Measurements from ENCODE around the gene MRRF.

Gene MRRF

DNA sequence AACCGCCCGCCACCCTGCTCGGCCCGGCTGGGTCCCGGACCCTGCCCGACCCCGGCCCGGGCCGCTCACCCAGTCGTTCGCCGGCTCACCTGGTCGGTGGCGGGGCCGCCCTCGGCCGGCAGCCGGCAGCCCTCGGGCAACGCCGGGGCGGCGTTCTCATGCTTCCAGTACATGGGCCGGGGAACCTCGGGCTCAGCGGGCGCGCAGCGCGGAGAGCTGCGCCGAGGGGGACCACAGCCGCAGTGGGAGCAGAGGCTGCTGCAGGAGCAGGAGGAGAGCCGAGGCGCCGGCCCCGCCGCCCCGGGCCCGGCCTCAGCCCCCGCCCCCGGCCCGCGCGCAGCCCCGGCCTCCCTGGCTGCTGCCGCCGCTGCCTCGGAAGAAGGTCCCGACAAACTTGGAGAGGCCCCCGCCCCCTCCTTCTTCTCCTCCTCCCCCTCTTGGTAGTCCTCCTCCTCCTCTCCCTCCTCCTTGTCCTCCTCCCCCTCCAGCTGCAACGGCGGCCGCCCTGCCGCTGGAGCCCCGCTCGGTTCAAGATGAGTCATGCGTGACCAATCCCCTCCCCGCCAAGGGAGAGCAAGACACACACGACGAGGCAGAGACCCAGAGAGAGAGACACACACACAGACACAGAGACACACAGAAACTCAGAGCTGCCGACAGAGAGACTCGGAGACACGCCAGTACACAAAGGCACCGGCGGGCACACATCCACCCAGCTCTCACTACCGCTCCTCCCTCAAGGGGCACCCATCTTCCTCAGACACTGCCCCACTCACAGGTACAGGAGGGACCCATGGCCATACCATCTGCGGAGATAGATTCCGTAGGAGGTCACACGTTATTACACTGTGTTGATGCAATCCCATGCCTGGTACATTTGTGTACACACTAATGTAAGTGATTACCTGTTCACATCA lies 35.9 kb upstream of the MRRF start, which contains the start of gene LHX6:
LHX6 (minus strand) TSS at position 390 of the 917 bp plus-strand sequence; CDS start at position 173, 217 bp downstream.
- DNase-seq (ENCODE audit: low spot score), result no peak

DNA sequence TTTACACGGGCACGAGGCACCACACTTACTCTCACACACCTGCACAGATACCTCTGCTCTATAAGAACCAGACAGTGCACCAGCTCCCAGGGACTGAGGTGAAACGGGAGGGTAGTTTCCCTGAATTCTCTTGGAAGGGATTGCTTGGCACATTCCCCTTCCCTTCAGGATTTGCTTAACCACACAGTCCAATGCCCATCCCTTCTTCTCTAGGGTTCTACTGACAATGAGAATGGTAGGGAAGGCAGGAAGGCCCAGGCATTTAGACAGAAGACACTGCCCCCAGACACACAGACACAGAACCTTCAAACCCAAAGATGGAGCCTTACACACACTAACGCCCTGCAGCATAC lies 35.2 kb upstream of the MRRF start:
- no peak for DNase-seq (ENCODE audit: low spot score)

DNA sequence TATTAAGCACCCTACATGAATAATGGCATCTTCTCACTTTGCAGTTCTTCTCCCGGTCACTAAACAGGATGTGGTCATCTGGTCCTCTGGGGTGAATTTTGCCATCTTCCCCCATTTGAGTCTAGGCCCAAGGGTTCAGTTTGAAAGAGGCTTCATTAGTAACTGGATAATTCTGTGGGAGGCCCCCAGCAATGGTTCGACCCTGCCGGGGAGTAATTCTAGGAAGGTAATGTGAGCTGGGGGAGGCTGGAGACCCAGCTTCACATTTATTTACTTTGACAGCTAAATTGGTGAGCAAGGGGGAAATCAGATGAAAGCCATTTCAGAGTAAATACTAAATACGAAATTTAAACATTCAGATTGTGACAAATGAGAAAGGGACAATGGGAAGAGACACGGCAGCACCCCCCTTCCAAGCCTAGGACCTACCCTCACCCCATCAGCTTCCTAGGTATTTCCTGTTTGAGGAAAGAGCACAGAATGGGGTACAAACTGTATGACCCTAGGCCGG lies 31.8 kb upstream of the MRRF start:
- no peak for DNase-seq (ENCODE audit: low spot score)

DNA sequence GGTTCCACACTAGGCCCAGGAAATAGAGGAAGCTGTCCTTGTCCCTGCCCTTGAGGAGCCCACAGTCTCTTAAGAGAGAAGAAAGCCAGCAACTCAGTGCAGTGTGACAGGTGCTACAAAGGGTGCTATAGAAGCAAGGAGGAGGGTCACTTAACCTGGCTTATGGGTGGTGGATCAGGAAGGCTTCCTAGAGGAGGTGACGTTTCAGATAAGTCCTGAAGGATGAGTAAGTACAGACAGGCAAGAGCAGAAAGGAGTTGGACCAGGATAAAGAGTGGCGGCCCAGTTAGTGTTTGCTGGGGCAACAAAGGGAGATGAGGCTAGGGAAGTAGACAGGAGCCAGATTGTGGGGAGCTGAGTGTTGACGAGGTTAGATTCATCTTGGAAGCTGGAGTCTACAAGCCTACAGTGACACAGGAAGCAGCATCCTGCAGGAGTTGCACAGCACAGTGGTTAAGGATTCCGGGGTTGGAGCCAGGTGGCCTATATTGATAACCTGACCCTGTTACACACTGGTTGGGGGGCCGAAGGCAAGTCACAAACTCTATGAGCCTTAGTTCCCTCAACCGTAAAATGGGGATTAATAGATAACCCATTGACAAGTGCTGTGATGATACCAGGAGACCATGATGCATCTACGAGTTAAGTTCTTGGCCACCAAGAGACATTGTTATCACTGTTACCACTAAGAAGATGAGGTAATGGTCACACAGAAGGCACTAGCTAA lies 30.5 kb upstream of the MRRF start:
- DNase-seq (ENCODE audit: low spot score), result no peak

DNA sequence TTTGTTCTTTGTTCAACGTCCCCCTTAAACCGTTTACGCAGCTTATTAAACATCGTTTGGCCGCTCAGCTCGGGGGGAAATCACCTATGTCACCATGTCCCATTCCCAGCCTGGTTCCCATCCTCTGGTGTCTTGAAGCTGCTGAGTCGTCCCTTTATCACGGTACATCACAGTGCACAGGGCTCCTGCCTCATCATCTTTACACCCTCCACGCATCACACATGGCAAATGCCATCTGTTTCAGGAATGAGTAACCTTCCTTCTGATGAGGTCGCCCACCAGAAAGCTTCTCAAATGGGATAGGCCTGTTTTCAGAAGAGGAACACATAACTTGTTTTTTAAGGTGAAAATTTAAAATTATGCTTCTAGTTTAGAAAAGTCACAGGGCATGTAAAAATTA lies 28.0 kb upstream of the MRRF start:
- no peak for DNase-seq (ENCODE audit: low spot score)

DNA sequence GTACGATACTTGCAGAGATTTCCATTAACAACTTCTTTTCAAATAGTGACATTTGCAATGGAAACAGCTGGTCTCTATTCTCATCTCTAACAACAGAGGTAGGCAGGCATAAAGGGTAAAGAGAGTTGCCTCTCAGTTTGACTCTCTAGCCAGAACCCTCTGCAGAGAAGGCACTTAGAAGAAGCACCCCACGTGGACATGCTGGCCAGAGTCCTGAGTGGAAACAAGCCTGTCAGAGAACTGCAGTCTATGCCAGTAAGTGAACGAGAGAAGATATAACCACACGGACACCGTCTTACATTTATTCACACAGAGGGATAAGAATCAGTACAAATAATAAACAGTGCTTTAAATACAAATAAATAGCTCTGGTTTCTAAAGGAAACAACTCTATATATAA lies 25.0 kb upstream of the MRRF start:
- DNase-seq (ENCODE audit: low spot score), result no peak

DNA sequence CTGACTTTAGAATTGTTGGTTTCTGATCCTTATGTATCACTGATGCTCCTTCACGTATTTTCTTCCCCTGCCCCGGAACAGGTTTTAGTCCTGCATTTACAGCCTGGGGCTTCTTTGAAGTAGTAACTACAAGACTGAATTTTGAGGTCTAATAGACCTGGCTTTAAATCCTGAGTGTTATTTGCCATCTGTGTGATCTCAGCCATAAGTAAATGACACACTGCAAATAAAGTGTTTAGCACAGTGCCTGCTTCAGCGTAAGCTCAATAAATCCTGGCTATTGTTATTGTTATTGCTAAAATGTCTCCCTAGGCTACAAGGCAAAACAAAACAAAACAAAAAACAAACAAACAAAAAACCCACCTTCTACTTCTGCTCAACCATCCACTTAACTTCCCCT lies 20.3 kb upstream of the MRRF start:
- DNase-seq (ENCODE audit: low spot score), result no peak

DNA sequence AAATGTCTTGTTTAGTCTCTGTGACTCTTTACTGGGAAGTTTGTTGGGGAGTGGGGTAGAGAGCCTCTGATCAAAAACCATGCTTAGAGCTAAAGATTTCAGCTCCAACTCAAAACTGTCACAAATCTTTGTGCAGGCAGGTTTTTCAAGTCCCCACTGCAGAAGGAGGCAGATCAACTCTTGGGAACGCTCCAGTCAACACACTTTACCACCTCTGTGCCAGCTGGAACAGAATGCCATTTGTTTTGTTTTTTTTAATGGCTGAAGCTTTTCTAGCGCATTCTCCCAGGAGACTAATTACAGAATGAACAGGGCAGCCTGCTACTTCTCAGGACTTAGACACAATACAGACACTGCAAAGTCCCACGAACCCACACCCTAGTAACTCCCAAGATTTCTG lies 18.0 kb upstream of the MRRF start:
- DNase-seq (ENCODE audit: low spot score), result no peak

DNA sequence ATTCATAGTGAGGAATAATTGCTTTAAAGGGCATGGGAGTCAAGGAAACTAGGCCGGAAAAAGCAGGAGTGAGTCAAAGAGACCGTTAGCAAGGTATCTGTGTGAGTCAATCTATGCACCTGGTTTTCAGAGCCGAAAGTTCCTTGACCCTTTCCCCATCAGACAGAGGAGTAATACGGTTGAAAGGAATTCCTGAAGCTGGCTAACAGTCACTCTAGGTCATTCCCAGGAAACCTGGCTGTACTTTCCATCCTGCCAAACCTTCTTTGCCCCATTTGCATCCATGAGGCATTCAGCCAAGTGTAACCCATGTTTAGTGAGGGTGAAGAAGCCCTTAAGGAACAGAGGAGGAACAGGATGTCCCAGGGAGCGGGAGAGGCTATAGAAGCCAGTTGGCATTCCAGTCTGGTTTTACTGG lies 16.2 kb upstream of the MRRF start:
- DNase-seq (ENCODE audit: low spot score), result no peak

DNA sequence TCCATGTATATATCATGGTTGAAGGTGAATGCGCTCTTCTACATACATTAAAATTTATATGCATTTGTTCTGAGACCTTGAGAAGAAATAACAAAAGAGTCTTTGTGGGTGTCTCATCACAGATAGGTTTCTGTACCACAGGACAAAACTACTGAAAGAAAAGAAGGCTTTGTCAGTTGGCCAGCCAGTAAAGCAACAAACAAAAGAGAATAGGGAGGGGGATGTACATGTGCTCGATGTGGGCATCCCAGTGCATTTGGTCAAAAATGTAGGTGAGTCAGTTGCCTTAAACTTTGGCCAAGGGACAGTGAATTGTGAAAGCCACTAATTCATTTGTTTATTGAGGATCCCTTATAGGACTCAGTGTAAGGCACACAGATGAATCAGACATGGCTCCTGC lies 13.3 kb upstream of the MRRF start:
- DNase-seq (ENCODE audit: low spot score), result no peak

DNA sequence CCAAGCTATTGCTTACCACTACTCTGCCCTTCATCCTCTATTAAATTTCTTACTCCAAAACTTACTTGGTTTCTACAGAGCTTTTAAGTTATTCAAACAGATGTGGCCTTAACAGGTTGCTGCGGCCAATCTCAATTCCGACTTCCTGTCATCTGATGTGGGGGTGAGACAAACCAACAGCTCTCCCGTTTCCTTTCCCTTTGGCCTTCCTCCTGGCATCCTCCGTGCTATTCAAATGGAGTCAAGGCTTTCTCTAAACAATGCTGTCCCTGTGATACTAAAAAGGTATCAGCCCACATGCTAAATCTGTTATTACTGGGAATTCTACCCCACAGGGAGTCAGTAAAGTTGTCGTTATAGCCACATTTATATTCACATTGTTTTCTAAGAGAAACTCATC lies 11.9 kb upstream of the MRRF start:
- no peak for DNase-seq (ENCODE audit: low spot score)

DNA sequence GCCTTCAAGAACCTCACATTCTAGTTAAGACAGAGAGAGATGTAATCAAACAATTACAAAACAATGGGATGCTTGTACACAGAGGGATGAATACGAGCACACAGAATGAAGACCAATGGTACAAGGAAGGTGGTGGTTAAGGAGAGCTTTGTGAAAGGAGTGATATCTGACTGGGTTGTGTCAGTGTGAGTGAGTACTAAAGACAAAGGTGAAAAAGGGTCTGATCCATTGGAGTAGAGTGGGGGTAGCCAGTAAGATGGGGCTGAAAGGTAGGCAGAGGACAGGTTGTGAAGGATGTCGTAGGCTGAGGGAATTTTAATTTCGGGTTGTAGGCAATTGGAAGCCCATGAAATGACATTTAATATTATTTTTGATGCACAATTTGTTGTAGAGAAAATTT lies 9.9 kb upstream of the MRRF start:
- DNase-seq (ENCODE audit: low spot score), result no peak

DNA sequence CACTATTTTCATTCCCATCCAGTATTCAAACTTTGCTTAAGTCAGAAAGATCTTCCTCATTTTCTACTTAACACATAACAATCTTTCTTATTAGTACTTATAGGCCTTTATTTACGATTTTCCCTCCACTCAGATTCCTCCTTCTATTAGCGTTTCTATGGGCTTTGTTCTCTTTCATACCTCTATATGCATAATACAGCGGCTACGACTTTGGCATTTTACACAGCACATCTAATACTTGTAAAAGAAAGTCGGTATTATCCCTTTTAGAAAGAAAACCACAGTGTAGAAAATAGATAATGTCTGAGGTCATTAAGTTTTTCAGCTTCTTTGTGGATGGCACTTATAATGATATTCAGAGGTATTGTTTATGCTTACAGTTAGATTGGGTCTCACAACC lies 8.5 kb upstream of the MRRF start:
- no peak for DNase-seq (ENCODE audit: low spot score)

DNA sequence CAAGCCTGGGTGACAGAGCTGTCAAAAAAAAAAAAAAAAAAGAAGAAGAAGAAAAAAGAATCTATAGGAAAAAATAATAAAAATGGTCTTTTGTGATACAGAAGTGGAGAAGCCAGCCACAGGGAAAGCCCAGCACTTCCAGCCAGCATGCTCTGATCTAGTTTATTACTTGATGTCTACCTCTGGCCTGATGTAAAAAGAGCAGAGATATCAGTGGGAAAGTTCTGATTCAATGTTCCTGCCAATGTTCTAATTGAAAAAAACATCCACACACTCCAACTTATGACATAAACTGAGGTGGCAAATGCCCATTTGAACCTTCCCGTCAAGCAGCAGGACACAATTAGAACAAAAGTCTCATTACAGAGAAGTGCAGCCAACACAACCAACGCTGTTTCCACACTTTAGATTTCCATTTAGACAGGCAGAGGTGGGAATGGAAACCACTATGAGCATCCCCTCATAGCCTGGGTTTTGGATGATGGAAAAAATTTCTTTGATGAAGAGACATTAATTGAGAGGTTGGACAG lies 5.7 kb upstream of the MRRF start:
- DNase-seq (ENCODE audit: low spot score), result no peak

DNA sequence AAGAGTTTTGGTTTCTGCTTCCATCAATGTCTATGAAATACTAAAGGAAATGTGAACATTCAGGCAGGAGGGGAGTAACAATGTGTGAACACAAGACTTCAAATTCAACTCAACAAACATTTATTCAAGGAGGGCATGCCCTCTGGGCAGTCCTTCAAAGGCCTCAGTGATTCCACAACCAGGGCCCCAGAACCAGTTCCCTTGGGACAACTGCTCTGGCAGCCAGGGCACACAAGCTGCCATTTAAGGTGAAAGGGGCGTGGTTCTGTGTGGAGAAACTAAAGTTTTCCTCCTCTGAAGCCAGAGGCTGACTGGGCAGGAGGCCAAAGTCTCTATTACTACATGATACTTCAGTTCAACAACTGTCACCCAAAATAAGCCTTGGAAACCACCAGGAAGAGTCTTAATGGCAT lies 3.2 kb upstream of the MRRF start:
- no peak for DNase-seq (ENCODE audit: low spot score)

DNA sequence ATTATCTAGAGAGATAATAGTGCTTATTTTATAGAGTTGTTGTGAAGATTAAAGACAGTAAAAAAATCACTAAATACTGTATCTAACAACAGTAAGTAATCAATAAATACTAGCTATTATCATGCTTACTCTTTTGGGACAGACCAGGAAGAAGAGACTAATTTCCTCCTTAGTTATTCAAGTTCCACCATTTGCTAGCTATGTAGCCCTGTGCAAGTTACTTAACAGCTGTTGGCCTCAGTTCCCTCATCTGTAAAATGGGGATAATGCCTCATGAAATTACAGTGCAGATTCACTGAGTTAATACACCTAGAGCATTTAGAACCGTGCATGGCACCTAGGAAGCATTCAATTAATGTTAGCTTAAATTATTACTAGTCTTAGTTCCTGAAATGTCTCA lies 2.6 kb upstream of the MRRF start:
- DNase-seq (ENCODE audit: low spot score), result no peak

DNA sequence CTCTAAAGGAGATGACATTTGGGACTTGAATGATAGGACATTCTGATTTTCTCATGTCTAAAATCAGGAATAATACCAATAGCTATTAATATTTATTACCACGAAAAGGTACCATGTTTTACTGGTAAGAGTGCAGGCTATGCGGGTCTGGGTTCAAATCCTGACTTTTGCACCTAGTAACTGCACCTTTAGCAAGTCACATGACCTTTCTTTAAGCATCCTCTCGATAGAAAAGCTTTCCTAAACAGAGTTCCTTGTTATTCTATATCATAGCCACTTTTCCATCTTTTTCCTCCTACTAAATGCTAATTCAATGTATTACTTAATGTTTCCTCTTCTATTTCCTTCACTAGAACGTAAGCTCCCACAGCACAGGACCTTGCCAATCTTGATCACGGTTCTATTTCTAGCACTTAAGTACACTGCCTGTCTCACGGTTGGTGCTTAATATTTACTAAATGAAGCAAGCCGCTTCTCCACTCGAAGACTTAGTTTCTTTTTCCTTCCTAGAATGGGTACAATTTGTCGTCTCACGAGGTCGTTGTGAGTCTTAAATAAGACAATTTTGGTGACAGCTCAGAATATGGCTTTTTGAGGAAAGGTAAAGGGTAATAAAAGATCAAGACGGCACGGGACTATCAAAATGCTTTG lies 858 bp upstream of the MRRF start:
- DNase-seq (ENCODE audit: low spot score), result no peak

DNA sequence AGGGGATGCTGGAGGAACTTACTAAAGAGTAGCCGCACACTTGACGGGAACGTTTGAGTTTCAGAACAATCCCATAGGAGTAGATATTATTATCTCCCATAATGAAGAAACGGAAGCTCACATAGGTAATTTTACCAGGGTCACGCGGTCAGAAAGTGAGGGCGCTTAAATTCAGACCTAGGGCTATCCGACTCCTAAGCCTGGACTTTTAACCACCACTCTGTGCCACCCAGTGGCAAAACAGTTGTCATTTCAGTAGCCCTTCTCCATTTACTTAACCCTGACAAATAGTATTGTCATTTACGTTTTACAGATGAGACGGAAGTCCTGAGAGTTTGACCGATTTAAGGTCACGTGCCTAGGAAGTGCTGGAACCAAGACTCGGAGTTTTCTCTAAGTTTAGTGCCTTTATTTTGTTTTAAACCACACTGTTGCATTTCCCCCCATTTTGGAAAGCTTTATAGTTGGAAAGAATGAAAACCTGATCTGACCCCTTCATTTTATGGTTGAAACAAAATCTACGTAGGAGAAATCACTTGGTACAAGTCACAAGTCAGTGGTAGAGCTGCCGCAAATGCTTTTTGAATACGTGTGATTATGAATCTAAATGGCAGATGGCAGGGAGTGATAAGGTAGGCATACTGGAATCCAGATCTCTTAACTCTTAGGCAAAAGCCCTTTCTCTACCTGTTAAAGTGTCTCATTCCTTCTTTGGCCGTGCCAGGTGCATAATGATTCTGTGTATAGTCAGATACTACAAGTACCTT lies 650 bp downstream of the MRRF start:
- no peak for DNase-seq (ENCODE audit: low spot score)

DNA sequence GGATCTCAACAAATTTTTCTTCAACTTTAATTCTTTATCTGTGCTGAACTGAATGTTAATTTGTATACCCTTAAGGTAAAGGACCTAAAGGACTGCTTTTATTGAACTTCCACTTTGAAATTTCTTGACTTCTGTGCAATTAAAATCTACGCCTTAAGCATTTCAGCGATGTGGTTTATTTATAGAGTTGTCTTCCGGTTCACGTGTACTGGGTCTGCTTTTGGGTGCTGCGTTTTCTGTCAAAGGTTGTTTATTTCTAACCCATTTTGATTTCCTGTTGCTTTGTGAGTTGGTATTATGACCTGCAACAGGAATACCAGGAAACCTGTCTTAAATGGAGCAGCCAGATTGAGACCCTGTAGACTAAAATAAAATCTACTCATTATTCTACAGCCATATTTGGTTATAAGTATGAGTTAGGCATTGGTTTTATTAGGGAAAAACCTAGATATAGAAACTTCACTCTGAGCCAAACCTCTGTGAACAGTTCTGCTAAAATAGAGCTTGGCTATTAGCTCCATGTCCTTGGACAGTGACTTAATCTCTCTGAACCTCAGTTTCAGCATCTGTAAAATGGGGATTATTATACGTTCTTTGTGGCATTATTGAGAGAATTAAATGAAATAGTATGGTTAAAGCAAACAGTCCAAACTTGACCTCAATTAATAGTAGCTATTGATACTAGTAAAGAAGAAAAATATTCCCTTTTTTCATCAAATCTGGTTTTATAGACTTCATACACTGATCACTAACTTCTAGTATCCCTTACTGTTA lies 3.5 kb downstream of the MRRF start:
- DNase-seq (ENCODE audit: low spot score), result no peak

DNA sequence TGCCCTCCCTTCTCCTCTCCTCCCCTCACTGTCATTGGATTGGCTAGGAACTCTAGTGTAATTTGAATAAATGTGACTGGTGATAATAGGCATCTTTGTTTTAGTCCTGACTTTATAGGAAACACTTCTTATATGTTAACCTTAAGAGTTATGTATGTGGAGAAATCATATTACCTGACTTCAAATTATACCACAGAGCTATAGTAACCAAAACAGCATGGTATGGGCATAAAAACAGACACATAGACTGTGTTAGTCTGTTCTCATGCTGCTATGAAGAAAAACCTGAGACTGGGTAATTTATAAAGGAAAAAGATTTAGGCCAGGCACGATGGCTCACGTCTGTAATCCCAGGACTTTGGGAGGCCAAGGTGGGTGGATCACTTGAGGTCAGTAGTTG lies 9.4 kb downstream of the MRRF start:
- DNase-seq (ENCODE audit: low spot score), result no peak

DNA sequence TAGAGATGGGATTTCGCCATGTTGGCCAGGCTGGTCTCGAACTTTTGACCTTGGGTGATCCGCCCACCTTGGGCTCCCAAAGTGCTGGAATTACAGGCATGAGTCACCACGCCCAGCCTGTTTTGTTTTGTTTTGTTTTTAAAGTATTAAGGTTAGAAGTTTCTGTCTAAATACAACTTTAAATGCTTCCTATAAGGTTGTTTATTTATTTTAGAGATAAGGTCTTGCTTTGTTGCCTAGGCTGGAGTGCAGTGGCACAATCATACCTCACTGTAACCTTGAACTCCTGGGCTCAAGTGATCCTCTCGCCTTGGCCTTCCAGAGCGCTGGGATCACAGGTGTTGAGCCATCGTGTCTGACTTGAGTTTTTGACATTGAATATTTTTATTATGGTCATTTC lies 11.4 kb downstream of the MRRF start:
- no peak for DNase-seq (ENCODE audit: low spot score)
